ENCODE data around the gene SLC34A1. TPM values are rescaled to one million over a fixed set of nuclear protein-coding genes. Genes with fewer than 3 reads are reported as not detected.

SLC34A1 gene
- total and polyA plus RNA-seq, 2 experiments from 2014 or later = not detected

- H3K79me2 ChIP-seq (replicated peaks; ENCODE audit: insufficient read depth) = peaks cover 17% of the 10 kb centered on the region
- H3K4me3 ChIP-seq = no peak overlapping the region
- H3K27ac ChIP-seq (ENCODE audit: low read depth) = no peak overlapping the region
- H3K27me3 Mint-ChIP-seq (ENCODE audit: insufficient read depth, low read depth, poor library complexity) = peaks cover 16% of the 10 kb centered on the region
- H3K36me3 Mint-ChIP-seq (ENCODE audit: low read depth) = peaks cover 35% of the 10 kb centered on the region
- H3K27ac Mint-ChIP-seq = no peak overlapping the region
- peaks cover 13% of the 10 kb centered on the region; the same call in 1 of the 2 replicates for H3K4me1 ChIP-seq (ENCODE audit: insufficient read depth)
- 0 out of 2 replicates have a peak, but pooled peaks cover 11% of the 10 kb centered on the region for H3F3A ChIP-seq (replicated peaks; ENCODE audit: low read depth)
- no peak overlapping the region for H2AFZ ChIP-seq
- H3K27me3 ChIP-seq (ENCODE audit: insufficient read depth) = no peaks in the 10 kb centered on the region
- no peaks in the 10 kb centered on the region; the same call in 2 of the 3 replicates for H3K9me3 Mint-ChIP-seq
- TF ChIP-seq EZH2phosphoT487 (IDR thresholded peaks at IDR 0.05; ENCODE audit: unreplicated experiment) = no peak
- TF ChIP-seq ZNF331 (CRISPR knock-in tag; IDR thresholded peaks at IDR 0.05; ENCODE audit: low read depth) = no peak
- no peak for TF ChIP-seq NANOG (IDR thresholded peaks at IDR 0.05; ENCODE audit: borderline replicate concordance)
- no peak for TF ChIP-seq POLR2AphosphoS5 (IDR thresholded peaks at IDR 0.05; ENCODE audit: low read depth)
- TF ChIP-seq REST (IDR thresholded peaks at IDR 0.05; ENCODE audit: unreplicated experiment) = no peak
- no peak for TF ChIP-seq EZH2 (IDR thresholded peaks at IDR 0.05; ENCODE audit: low read depth, unreplicated experiment)
- no peak for DNase-seq (ENCODE audit: low spot score)
- peaks cover 11% of the 10 kb centered on the region for H4K20me1 ChIP-seq (replicated peaks; ENCODE audit: insufficient read depth)
- no peak overlapping the region for H3K4me2 ChIP-seq
- H3K9me2 ChIP-seq (ENCODE audit: insufficient read depth) = no peaks in the 10 kb centered on the region
- peaks cover 17% of the 10 kb centered on the region for H3K4me1 Mint-ChIP-seq
- no peak overlapping the region for H3K4me3 Mint-ChIP-seq
- H3K36me3 ChIP-seq (ENCODE audit: insufficient read depth) = peaks cover 3% of the 10 kb centered on the region; the same call in 1 of the 2 replicates
- ATAC-seq = no peak
These were observed 48.1 kb downstream of the SLC34A1 start for GRCh38 chr5:177432143-177432838.

- H3K79me2 ChIP-seq (replicated peaks; ENCODE audit: insufficient read depth) = peaks cover 10% of the 10 kb centered on the region
- H3K4me2 ChIP-seq = no peak overlapping the region
- Mint-ChIP-seq H3K4me3 (no peak overlapping the region), H3K9me3 (no peaks in the 10 kb centered on the region; the same call in 2 of the 3 replicates), H3K27me3 (ENCODE audit: insufficient read depth, low read depth, poor library complexity) (peaks cover 11% of the 10 kb centered on the region), H3K27ac (no peak overlapping the region), H3K4me1 (peaks cover 13% of the 10 kb centered on the region; the same call in 2 of the 3 replicates), H3K36me3 (ENCODE audit: low read depth) (peaks cover 42% of the 10 kb centered on the region)
- H3K36me3 ChIP-seq (ENCODE audit: insufficient read depth) = peaks cover 3% of the 10 kb centered on the region; the same call in 1 of the 2 replicates
- no peak for ATAC-seq
- H3K27me3 ChIP-seq (ENCODE audit: insufficient read depth) = no peaks in the 10 kb centered on the region
- DNase-seq (ENCODE audit: low spot score) = no peak
- no peaks in the 10 kb centered on the region for H3K9me2 ChIP-seq (ENCODE audit: insufficient read depth)
- H3K4me3 ChIP-seq = no peak overlapping the region
- peaks cover 4% of the 10 kb centered on the region; the same call in 1 of the 2 replicates for H3F3A ChIP-seq (replicated peaks; ENCODE audit: low read depth)
- peaks cover 5% of the 10 kb centered on the region; the same call in 1 of the 2 replicates for H3K4me1 ChIP-seq (ENCODE audit: insufficient read depth)
- no peak overlapping the region for H3K27ac ChIP-seq (ENCODE audit: low read depth)
- H2AFZ ChIP-seq = no peak overlapping the region
- H4K20me1 ChIP-seq (replicated peaks; ENCODE audit: insufficient read depth) = peaks cover 5% of the 10 kb centered on the region
- no peak for TF ChIP-seq ZNF331 (CRISPR knock-in tag; IDR thresholded peaks at IDR 0.05; ENCODE audit: low read depth)
- TF ChIP-seq STAT1 (IDR thresholded peaks at IDR 0.05; ENCODE audit: unreplicated experiment) = no peak
- TF ChIP-seq JUNB (IDR thresholded peaks at IDR 0.05; ENCODE audit: unreplicated experiment) = no peak
- no peak for TF ChIP-seq REST (IDR thresholded peaks at IDR 0.05; ENCODE audit: unreplicated experiment)
- TF ChIP-seq POLR2AphosphoS5 (IDR thresholded peaks at IDR 0.05; ENCODE audit: low read depth) = no peak
- TF ChIP-seq, protein P1, sequence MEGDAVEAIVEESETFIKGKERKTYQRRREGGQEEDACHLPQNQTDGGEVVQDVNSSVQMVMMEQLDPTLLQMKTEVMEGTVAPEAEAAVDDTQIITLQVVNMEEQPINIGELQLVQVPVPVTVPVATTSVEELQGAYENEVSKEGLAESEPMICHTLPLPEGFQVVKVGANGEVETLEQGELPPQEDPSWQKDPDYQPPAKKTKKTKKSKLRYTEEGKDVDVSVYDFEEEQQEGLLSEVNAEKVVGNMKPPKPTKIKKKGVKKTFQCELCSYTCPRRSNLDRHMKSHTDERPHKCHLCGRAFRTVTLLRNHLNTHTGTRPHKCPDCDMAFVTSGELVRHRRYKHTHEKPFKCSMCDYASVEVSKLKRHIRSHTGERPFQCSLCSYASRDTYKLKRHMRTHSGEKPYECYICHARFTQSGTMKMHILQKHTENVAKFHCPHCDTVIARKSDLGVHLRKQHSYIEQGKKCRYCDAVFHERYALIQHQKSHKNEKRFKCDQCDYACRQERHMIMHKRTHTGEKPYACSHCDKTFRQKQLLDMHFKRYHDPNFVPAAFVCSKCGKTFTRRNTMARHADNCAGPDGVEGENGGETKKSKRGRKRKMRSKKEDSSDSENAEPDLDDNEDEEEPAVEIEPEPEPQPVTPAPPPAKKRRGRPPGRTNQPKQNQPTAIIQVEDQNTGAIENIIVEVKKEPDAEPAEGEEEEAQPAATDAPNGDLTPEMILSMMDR (conservative IDR thresholded peaks at IDR 0.05; ENCODE audit: low read depth in 2 of 2) = no peak
- TF ChIP-seq, protein P2, sequence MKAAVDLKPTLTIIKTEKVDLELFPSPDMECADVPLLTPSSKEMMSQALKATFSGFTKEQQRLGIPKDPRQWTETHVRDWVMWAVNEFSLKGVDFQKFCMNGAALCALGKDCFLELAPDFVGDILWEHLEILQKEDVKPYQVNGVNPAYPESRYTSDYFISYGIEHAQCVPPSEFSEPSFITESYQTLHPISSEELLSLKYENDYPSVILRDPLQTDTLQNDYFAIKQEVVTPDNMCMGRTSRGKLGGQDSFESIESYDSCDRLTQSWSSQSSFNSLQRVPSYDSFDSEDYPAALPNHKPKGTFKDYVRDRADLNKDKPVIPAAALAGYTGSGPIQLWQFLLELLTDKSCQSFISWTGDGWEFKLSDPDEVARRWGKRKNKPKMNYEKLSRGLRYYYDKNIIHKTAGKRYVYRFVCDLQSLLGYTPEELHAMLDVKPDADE (IDR thresholded peaks at IDR 0.05) = no peak
These were observed 48.8 kb downstream of the SLC34A1 start for GRCh38 chr5:177432839-177433657.

Data from GM23338 (cell line).